CD4-positive, alpha-beta T cell treated with Interleukin-1 beta for 1 hour (primary cell): Measurements from ENCODE around the gene MAPK1IP1L.

Experiments used
- DNase-seq, 2 donors: peaks; one replicate each; pipeline ENCODE4 v3.0.0-alpha.2; 2020 to 2022

Gene MAPK1IP1L

DNA sequence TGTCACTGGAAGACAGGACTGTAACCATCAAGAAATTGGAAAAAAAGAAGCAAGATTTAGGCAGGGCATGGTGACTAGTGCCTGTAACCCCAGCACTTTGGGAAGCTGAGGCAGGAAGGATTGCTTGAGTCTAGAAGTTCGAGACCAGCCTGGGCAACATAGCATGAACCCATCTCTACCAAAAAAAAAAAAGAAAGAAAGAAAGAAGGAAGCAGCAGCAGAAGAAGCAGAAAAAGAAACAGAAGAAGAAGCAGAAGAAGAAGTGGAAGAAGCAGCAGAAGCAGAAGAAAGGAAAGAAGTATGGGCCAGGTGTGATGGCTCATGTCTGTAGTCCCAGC is 47.1 kb downstream of the MAPK1IP1L start:
- no peak for DNase-seq

DNA sequence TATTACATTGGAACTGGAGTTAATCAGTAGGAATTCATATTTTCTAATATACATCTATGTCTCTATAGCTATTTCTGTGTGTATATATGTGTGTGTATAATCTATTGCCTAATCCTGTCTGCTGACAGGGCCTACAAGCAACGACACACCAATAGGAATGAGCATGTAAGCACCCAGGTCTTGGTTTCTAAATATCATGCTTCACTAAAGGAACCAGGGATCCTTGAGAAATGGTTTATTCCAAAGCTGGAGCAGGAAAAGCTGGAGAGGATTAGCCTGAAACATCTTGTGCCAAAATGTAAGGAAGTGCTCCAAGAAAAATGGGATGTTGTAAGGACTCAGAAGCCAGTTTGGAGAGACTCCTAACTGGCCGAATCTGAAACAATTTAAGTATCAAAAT is 48.3 kb downstream of the MAPK1IP1L start:
- DNase-seq: no peak

DNA sequence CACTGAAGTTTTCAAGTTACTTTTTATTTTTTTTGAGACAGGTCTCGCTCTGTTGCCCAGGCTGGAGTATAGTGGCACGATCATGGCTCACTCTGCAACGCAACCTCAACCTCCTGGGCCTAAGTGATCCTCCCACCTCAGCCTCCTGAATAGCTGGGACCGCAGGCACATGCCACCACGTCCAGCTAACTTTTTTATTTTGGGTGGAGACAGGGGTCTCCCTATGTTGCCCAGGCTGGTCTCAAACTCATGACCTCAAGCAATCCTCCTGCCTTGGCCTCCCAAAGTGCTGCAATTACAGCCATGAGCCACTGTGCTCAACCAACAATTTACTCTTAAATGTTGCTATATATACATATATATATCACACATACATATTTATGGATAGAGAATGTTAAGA is 50.3 kb downstream of the MAPK1IP1L start:
- DNase-seq: no peak

DNA sequence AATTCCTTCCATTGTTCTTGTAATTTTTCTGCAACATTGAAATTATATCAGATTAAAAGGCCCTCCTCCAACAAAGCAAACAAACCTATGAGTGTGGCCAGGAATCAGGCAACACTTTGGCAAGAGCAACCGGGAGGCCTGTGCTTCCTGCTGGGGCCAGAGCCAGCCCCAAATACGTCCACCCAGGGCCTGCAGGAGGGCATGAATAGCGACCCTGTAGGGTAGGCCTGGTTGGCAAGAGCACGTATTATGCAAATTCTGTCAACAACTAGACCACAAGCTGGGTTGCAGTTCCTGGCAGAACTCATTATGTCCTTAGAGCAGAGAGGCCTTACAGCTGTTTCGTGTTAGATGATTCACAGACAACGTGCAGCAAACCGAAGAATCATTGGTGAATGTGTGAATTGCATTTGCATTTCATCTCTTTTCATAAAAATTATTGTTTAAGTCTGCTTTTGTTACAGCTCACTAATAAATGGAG is 50.7 kb downstream of the MAPK1IP1L start:
- peak; percentile 47 to 54 for DNase-seq

DNA sequence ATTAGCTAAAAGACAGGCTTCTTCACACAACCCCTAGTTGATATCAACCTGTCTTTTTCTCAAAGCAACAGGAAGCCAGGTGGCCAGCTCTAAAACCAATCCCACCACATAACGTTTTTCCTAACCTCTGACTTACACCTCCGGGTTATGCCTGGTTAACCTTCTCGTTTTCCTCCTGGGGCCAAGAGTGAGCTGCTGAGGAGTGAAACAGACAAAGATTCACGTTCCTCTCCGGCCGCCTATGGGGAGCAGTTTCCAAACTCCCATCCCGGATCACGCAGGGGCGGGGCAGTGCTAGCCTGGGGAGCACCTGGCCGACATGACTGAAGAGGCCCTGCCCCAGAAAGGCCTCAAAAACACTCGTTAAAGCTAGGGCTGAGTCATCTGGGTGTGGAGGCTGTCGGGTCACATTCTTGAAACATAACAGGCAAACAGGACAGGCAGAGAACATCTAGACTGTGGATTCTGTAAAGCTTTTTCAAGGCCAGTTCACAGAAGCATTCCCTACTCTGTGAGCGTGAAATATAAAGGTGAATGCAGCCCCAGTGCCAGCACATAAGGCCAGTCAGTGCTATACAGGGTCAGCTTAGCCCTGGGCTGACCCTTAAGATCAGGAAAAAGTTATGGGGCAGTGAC is 51.7 kb downstream of the MAPK1IP1L start:
- peak; percentile 57 to 65 for DNase-seq

DNA sequence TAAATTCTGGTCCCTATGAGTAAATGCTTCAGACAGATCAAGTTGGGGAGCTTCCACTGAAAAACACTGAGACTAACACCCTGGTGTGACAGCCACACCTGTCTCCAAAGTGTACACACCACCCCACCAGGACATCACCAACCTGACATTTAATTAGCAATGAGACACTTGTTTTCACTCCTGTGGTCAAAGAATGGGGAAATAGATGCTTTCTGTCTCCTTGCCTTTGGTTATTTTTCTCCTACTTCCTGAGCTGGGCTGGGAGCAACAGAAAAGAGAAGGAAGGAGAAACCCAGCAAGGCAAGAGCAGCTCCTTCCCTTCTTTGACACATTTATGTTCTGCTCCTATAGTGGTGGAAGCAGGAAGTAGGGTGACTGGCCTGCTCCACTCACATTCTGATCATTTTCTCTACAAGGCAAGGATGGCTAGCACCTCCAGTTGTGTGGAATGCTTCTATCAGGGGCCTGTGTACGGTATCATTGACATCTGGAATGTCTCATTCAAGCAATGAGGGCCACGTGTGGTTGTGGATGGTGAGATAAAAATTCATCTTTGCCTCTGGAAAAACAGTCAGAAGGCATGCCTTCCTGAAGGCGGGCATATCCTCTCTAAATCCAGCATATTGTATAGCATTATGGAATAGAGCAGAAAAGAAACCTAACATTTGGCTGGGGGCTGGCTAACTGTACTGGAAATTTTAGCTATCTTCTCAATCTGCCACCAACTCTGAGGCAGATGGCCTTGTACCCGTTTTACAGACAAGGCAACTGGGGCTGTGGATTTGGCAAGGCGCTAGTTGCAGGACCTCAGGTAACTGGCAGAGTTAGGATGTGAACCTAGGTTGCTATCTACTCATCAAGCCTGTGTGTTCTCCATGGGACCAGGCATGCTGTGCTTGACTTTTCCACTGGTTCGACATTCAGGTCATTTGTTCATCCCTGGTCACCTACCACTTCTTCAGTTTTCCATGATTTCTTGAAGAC is 52.8 kb downstream of the MAPK1IP1L start:
- peak in 1 of 2 donors; percentile 12 for DNase-seq

DNA sequence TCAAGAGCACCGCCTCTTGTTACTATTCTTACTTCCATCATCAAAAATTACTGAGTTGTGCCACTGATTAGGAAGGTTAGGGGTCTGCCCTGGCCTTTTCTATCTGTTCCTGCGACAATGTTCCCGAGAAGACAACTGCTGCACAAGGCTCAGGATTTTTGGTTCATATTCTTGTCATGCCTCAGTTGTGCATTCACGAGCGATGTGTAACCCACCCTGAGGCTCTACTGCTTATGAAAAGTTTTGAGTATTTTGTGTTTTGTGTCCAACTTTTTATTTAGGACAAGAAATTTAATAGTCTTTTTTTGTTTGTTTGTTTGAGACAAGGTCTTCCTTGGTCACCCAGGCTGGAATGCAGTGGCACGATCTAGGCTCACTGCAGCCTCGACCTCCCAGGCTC is 54.5 kb downstream of the MAPK1IP1L start:
- no peak for DNase-seq

DNA sequence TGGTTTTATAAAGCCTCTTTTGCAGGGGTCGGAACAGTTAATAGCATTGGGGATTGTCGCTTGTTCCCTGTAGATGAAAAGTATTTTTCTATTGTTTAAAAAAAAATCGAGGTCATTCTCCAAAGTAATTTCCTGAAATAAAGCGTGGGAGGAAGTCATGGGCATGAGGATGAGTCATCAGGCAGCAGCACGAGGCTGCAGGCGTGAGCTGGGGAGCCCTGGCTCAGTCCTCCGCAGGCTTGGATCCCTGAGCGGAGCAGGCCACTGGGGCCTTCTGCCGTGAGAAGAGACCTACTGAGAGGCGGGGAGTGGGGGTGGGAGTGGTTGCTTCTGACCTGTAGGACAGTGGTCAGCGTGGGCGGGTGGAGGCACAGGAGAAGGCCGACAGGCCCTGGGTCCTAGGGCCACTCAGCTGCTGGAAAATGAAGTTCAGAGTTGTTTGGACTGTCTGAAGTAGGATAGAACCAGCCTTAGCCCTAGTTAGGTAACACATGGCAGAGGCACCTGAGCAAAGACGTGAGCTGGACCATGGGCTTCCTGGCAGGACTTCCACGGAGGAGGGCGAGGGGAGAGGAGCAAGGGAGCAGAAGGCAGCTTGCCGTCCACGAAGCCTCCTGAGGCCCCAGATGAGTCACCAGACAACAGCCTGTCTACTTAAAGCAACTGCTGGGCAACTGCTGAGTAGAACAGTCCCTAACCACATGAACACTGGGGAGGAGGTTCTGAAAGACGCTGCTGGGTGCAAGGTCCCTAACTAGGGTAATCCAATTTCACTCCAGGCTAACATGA is 56.5 kb downstream of the MAPK1IP1L start:
- DNase-seq: peak; percentile 37 to 70

DNA sequence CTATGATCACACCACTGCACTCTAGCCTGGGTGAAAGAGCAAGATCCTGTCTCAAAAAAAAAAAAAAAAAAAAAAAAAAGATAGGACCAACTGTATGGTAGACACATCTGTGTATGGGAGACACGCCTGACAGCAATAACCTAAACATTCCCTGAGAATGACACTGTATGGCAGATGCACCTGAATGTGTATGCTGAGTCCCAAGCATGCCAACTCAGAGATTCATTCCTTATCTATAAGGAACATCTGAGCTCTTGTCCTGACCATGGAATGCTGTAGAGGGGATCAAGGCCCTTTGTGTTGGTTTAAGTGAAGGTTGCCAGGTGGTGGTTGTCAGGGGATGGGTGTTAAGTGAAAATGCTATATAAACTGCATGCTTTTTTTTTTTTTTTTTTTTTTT is 58.4 kb downstream of the MAPK1IP1L start:
- no peak for DNase-seq

DNA sequence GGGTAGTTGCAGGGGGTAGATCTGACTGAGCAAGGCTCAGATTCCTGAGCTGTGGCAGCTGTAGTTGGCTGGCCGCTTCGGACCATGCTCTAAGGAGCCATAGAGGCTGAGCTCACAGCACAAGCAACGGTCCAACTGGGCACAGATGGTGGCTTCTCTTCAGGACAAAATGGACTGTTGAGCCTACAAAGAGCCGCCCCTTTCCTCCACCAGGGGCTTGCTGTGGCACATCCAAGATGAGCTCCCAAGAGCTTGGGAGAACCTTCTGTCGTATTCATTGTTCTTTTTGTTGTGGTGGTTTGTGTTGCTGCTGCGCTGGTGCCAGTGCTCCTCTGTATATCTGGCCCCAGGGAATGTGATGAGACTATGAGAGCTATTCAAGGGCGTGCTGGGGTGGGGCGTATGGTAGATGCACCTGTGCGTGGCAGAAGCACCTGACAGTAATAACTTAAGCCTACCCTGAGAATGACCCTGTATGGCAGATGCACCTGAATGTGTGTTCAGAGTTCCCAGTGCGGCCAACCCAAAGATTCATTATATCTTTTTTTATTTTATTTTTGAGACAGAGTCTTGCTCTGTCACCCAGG is 59.8 kb downstream of the MAPK1IP1L start:
- DNase-seq: no peak

DNA sequence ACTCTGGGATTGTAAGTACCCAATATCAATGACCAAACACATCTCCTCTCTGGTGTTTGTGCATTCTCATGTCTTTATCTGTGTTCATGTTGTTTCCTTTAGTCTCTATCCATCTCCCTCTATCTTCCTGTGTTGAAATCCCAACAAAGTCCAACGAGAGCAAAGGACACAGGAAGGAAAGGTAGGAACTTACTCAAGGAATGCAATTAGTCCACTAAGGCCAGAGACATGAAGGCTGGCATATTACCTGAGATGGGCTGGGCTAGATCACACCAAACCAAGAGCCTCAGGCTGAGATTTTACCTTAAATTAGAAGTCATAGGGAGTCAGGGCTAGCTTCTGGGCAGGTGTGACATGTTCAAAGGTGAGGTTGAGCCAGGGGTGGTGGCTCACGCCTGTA is 63.3 kb downstream of the MAPK1IP1L start:
- DNase-seq: no peak

DNA sequence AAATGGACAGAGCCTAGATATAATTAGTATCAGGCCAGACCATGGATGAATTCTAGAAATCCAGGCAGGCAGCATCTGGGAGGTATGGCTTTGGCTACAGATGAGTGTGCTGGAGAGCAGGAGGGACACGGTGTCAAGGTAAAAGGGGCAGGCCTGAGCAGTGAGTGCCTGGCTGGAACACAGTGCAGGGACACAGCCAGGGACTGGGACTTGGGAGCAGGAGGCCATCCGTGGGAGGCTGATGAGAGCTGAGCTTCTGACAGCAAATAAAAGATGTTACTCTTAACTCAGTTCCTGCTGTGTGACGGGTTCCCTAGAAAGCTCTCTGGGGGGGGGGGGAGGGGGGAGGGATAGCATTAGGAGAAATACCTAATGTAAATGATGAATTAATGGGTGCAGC is 64.0 kb downstream of the MAPK1IP1L start:
- no peak for DNase-seq

DNA sequence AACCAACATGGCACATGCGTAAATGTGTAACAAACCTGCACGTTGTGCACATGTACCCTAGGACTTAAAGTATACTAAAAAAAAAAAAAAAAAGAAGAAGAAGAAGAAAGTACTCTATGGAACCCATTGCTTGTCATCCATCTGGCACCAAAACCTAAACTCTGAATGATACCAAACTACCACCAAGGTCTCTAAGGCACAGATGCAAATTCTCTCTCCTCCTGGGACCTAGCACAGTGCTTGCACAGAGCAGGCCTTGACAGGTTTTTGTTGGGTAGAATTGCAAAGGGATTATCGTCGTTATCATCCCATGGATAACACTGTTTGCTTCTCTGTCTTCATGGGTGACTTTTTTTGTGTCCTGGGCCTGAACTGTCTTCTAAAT is 64.4 kb downstream of the MAPK1IP1L start:
- no peak for DNase-seq

DNA sequence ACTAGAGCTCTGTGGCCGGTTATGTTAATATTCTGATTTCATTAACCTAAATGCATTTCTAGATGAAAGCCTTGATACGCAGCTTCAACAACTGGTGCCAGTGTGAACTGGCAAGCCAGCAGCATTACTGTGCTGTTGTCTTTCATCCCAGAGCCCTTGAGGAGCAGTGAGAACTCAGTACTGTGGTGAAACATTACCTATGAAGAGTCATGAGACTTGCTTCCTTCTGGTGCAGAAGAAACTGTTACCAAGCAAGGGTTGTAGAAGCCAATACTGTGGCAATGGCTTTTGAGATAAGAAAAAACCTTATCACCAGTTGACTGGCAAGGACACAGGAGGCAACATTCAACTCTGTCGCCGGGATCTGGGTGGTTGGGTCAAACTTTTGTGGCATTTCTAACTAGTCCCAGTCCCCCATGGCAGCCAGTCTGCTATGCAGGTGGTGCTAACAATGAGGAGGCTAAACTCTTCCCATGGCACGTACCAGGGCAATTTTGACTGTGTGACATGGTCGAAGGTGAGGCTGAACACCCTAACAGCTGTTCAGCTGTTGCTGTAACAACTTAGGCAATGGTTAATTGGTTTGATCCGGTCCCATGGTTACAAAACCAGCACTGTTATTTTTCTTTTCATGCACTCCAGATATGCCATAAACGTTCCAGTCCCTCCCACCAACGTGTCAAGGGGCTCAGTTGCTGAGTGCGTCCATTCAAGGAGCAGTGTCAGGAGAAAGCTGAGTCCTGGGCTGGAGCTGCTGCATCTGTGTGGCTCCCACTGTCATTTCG is 65.0 kb downstream of the MAPK1IP1L start:
- DNase-seq: no peak

DNA sequence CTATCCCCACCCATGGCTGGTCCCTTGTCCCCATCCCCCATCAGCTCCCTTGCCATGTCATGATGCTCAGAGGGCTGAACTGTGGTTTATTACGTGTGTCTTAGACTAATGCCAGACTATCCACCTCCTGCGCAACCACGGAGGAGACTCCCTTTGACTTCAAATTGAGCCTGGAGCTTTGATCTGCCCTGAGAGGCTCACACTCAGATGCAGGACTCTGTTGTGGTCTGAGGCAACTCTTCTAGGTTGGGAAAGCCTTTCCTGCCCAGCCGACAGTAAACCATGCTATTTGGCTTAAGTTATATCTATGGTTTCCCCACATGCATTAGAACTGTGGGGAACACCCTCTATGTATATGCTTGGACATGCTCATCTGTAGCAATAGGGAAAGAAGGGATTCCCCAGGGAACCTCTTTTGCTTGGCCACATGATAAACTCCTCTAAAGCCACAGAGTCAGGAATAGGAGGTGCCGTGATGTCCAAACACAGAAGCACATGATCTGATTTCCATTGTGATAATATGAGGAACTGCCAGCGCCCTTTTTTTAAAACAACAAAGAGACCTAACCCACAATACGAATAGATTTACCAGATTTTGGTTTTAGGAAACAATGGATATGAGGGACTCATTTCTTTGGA is 66.5 kb downstream of the MAPK1IP1L start:
- peak in 1 of 2 donors; percentile 46 for DNase-seq

DNA sequence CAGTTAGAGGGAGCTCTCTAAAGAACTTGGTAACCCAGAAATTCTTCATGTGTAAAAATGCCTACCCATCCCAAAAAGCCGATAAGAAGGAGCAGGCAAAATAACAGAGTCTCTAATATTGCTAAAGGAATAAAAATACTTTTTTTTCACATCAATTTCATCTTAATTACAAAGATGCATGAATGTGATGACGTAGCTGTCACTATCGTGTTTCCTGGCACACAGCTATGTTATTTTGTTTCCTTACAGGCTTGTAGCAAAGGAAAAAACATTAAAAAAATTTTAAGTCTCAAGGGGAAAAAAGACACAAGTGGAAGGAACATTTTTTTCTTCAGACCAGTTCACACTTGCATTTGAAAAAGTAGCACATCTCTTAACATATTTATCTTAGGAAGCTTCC is 67.3 kb downstream of the MAPK1IP1L start:
- DNase-seq: no peak
